ENCODE results near the gene SSNA1.

The SSNA1 gene

GRCh38 chr9:137184881-137185660, 3.4 kb upstream of the SSNA1 start:
- no peak for DNase-seq

GRCh38 chr9:137185921-137186320, 2.6 kb upstream of the SSNA1 start:
- no peak for DNase-seq

- DNase-seq: no peak
These were observed 2.1 kb upstream of the SSNA1 start for GRCh38 chr9:137186385-137186784.

- DNase-seq: no peak
These were observed 1.1 kb upstream of the SSNA1 start for GRCh38 chr9:137187386-137187785.

- DNase-seq: no peak
These were observed 388 bp upstream of the SSNA1 start for GRCh38 chr9:137188086-137188489.

GRCh38 chr9:137189297-137190295, 1.1 kb downstream of the SSNA1 start:
- DNase-seq: no peak

GRCh38 chr9:137190315-137190856, 1.9 kb downstream of the SSNA1 start:
- no peak for DNase-seq

- no peak for DNase-seq
These were observed 2.8 kb downstream of the SSNA1 start for GRCh38 chr9:137191245-137191644.

- no peak for DNase-seq
These were observed 3.4 kb downstream of the SSNA1 start for GRCh38 chr9:137191691-137192447.

GRCh38 chr9:137192448-137192780, 3.9 kb downstream of the SSNA1 start:
- no peak for DNase-seq

GRCh38 chr9:137192859-137193258, 4.4 kb downstream of the SSNA1 start:
- no peak for DNase-seq

GRCh38 chr9:137193771-137194170, 5.3 kb downstream of the SSNA1 start:
- DNase-seq: no peak

- no peak for DNase-seq
These were observed 5.9 kb downstream of the SSNA1 start for GRCh38 chr9:137194388-137194787.

GRCh38 chr9:137194909-137195308, 6.4 kb downstream of the SSNA1 start:
- DNase-seq: no peak

GRCh38 chr9:137195525-137196220, 7.2 kb downstream of the SSNA1 start:
- no peak for DNase-seq

GRCh38 chr9:137198051-137198901, 9.8 kb downstream of the SSNA1 start:
- no peak for DNase-seq

GRCh38 chr9:137198902-137199283, 10.4 kb downstream of the SSNA1 start:
- no peak for DNase-seq

GRCh38 chr9:137199411-137200121, 11.1 kb downstream of the SSNA1 start:
- no peak for DNase-seq

- DNase-seq: peak; percentile 99
These were observed 12.1 kb downstream of the SSNA1 start, which contains the start of gene TPRN for GRCh38 chr9:137200311-137201204. TPRN (minus strand) TSS chr9:137200741; CDS start chr9:137200711, 30 bp downstream.

All from fibroblast of skin of abdomen (primary cell).